ENCODE measurements around the gene FIBCD1.

FIBCD1 gene, protein sequence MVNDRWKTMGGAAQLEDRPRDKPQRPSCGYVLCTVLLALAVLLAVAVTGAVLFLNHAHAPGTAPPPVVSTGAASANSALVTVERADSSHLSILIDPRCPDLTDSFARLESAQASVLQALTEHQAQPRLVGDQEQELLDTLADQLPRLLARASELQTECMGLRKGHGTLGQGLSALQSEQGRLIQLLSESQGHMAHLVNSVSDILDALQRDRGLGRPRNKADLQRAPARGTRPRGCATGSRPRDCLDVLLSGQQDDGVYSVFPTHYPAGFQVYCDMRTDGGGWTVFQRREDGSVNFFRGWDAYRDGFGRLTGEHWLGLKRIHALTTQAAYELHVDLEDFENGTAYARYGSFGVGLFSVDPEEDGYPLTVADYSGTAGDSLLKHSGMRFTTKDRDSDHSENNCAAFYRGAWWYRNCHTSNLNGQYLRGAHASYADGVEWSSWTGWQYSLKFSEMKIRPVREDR

DNA sequence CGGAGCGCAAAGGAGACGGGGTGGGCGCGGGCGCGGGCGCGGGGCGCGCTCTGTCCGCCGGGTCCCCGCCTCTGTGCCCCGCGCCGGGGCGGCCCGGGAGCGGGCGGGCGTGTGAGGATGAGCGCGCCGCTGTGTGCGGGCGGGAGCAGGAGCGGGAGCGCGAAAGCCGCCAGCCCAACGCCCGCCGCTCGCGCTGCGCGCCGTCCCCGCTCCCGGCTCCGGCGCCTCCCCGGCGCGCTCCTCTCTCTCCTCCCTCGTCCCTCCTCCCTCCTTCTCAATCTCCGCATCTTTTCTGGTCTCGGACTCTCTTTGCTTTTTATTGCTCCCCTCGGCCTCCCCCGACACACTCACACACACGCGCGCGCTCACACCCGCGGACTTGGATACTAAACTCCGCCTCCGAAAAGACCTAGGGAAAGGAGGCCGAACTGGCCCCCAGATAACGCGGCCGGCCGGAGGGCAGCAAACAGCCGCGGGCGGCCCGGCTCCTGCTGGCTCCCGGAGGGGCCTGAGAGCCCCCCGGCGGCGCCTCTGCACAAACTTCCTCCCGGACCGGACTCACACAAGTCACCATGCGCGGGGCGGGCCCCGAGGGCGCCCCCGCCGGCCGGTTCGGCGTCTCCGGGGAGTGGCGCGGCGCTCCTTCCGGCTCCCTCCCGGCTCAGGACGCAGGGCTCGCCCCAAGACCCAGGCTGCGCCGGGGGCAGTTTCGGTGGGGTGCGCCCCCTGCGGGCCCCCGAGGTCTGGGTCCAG, at the start of gene FIBCD1:
TSS of gene FIBCD1 (minus strand) at position 596 of the 753 bp plus-strand sequence. CDS start 640 bp downstream, outside the sequence.
- DNase-seq: no peak

DNA sequence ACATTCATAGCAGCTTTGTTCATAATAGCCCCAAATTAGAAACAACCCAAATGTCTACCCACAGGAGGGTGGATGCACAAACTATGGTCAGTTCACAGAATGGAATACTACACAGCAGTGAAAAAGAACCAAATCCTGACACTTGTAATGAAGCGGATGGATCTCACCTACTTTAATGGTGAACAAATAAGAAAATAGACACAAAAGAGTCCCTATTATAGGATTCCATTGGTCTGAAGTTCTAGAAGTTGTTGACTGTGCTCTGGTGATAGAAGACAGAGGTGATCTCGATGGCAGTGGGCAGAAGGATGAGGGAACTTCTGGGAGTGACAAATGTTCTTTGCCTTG, 49.3 kb upstream of the FIBCD1 start:
- DNase-seq: no peak

DNA sequence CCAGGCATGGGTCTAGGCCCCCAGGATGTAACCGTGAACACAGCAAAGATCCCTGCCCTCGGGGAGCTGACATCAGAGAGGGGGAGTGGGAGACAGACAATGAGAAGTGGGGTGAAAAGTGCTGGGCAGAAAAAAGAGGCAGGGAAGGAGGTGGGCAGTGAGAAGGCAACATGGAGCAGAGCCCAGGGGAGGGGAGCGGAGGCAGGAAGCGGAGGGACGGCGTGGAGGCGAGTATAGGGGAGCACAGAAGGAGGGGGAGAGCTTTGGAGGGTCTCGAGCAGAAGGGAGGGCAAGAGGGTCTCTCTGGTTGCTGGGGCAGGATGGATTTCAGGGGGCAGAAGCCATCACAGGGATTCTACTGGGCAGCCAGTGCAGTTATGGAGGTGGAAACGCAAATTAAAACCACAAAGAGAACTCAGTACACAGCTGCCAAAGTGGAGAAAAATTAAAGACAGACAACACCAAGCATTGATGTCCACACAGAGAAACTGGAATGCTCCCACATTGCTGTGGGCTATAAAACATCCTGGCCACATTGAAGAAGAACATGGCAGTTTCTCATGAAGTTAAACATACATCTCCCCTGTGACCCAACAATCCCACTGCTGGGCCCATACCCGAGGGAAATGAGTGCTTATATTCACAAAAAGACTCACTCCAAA, 48.8 kb upstream of the FIBCD1 start:
- no peak for DNase-seq

DNA sequence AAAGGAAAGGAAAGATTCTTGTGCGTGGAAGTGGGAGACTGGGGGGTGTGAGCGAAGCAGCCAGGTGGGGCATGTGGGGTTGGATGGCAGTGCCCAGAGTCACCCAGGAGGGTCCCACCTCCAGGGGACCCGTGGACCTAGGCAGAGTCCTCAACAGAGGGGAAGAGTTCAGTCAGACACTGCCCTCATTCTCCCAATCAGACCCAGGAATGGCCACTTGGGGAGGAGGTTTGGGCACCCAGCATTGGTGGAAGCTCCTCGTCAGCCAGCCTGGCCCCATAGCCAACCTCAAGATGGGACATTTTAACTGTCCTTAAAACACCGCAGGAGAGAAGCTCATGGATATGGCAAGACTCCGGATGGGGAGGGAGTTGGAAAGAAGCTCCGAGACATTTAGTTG, 48.0 kb upstream of the FIBCD1 start:
- DNase-seq: no peak

DNA sequence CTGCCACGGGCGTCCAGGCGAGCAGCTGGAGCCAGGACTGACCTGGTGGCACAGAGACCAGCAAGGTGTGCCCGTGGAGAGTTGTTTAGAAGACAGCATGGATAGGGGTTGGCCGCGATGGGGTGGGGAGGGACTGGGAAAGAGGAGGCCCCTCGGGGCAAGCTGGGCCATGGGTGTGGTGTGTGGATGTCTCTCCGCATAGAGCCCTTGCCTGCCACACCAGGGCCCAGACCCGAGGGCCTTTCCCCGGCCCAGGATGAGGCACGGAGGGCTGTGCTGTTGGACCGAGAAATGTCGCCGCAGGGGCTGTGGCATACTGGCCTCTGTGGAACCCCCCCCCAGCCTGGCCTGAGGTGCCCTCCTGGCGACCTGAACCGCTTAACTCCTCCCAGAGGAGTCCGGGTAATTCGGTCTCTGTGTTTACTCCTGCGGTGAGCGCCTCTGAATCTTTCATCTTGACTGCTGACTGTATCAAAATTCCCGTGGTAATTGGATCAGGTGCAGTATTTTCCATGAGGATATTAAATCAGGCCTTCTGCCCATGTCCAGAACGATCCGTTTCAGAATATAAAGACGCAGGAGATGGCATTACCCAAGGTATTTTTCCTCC, 47.4 kb upstream of the FIBCD1 start:
- DNase-seq: no peak

DNA sequence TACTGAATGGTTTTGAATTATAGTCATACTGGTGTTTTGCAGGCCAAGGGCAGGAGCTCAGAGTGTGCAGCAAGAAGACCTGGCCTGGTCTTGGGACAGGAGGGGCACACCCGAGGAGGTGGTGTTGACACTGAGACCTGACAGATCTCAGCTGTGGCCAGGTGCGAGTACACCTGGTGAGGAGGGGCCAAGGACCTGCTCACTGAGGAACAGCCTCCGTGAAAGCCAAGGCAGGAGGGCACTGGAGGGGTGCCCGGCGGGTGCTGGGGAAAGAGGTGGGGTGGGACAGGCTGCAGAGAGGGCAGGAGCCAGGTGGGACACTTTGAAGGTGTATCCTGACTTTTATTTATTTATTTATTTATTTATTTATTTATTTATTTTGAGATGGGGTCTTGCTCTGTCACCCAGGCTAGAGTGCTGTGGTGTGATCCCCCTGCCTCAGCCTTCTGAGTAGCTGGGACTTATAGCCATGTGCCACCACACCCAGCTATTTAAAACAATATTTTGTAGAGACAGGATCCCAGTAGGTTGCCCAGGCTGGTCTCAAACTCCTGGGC, 46.6 kb upstream of the FIBCD1 start:
- DNase-seq: no peak

DNA sequence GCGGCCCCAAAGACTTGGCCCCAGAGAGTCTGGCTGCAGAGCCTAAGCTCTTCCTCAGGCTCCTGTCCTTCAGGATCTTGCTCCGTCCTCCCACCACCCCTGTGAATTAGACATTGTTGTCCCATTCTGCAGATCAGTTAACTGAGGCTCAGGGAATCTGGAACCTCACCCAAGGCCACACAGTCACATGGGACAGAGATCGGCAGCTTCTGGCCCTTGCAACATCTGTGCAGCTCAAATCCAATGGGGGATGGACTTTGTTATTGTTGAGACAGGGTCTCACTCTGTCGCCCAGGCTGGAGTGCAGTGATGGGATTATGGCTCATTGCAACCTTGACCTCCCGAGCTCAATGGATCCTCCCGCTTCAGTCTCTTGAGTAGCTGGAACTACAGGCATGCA, 46.0 kb upstream of the FIBCD1 start:
- DNase-seq: no peak

DNA sequence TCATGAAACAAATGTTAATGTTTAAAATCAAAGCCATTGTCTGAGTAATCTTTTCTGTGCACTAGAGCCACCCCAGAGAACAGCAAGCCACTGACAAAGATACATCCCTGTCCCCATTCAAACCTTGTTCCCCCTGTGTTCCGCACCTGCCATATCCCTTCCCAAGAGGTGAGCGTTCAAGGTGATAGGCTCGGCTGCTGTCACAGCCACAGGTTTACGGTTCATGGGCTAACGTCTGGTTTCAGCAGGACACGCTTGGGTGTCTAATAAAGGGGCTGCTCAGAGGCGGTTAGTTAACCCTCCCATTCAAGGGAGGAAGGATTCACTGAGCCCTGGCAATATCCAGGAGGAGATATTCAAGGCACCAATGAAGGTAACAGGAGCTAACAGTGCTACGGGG, 45.5 kb upstream of the FIBCD1 start:
- DNase-seq: no peak

DNA sequence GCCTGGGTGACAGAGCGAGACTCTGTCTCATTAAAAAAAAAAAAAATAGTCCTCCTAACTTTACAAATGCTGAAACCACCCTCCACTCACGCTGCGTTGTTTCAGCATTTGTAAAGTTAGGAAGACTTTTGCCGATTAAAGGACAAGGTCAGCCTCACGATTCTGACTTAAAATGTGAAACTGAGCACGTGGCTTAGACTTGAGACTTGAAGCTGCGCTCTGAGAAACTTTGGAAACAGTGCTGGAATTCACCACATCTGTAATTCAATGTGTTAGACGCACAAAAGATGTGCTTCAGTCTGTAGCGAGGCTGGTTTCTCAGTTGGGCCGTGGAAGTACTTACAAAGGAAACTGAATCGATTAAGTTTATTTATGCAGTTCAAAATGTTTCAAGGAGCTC, 44.9 kb upstream of the FIBCD1 start:
- no peak for DNase-seq

DNA sequence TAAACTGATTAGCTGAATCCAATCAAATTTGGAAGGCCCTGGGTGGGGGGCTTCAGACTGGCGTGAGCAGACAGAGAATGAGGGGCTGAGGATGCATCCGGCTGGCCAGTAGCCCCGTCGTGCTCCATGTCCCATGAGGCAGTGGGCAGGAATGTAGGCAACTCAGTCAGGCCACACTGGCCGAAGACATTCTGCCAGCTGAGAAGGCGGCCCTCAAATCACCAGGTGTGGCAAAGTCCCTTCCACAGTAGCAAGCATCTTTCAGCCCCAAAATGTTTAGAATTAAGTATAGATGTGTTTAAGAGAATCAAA, 44.3 kb upstream of the FIBCD1 start:
- no peak for DNase-seq

DNA sequence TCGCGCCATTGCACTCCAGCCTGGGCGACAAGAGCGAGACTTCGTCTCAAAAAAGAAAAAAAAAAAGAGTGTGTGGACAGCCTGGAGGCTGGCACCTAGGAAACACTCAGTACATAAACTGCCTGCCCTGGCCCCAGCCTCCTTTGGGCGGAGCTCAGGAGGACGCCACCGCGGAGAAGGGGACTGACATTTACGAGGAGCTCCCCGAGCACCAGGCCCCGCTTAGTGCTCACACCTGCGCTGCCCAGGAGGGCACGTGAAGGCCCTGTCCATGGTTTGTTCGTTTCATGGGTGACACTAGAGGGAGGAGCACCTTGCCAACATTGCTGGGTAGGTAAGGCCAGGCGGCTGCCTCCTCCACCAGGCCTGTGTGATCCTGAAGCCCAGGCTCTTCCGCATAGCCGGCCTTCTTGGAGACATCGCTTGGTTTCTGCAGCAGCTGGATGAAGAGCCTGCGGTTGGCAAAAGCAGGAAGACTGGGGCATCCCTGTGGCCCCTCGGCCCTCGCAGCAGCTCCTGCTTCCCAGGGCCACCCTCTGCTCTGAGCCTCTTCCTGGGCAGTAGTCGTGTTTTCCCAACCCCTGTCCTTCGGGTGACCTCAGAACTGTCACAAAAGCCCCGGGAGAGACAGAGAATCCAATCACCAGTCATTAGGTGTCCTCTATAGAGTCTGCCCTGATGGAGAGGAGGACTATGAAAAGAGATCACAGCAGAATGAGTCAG, 43.8 kb upstream of the FIBCD1 start:
- DNase-seq: peak; percentile 73

DNA sequence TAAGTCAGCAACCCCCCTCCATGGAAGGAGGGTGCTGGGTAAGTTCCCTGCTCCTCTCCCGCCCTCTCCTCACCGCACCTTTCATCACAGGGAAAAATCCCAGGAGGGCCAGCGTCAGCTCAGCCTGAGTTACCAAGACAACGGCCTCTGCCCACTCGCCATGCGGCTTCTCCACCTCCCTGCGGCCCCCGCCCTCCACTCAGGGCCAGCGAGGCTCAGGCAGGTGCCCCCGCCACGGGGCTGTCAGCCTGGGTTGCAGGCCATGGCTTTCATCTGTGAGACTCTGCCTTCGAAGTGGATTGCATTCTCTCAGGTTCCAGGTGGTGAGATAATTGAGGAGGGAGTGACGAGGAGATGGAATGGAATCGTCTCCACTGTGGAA, 42.7 kb upstream of the FIBCD1 start:
- DNase-seq: no peak

DNA sequence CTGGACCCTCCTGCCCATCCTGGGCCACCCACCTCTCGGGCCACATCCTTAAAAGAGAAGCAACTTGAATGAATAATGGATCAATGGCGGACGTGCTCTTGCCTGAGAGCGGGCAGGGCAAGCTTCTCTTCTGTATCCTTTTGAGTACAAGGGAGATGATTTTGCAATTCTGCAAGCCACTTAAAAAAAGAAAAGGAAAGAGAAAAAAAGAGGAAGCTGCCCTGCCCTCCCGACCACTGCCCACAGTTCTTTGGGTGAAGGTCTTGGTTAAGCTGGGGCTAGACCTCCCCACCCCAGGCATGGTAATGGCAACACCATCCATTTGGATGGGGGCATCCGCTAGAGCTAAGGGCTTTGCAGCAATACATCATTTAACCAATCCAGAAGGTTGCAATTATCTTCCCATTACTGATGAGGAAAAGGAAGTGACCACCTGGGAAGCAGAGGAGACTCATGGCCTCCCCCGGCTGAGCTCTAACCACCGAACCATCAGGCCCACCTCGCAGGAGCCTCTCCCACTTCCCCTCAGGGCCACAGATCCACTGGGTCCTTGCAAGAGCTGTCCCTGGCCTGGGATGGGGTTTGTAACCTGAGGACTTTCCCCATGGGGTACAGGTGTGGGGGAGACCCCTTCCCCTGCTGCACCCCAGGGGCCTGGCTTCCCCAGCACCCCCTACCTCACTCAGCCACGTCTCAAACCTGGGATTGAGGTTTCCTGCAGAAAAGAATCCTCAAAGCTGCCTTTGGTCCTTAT, 42.1 kb upstream of the FIBCD1 start:
- DNase-seq: no peak

DNA sequence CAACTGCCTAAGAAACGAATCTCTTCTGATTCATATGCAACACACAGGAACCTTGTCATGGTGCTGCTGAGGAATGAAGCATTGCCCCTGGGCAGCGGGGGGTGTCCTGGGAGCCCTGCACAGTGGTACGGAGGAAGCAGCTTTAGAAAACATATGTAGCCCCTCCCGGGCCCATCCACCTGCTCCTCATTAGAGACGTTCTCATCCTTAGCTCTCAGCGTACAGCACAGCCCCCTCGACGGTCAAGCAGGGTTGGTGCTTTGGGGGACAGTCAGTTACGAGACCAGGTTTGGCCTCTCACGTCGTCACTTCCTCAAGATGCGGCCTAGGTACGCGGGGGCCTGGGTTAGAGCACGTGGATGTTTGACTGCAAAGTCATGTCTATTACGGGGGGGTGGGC, 41.5 kb upstream of the FIBCD1 start:
- DNase-seq: no peak

DNA sequence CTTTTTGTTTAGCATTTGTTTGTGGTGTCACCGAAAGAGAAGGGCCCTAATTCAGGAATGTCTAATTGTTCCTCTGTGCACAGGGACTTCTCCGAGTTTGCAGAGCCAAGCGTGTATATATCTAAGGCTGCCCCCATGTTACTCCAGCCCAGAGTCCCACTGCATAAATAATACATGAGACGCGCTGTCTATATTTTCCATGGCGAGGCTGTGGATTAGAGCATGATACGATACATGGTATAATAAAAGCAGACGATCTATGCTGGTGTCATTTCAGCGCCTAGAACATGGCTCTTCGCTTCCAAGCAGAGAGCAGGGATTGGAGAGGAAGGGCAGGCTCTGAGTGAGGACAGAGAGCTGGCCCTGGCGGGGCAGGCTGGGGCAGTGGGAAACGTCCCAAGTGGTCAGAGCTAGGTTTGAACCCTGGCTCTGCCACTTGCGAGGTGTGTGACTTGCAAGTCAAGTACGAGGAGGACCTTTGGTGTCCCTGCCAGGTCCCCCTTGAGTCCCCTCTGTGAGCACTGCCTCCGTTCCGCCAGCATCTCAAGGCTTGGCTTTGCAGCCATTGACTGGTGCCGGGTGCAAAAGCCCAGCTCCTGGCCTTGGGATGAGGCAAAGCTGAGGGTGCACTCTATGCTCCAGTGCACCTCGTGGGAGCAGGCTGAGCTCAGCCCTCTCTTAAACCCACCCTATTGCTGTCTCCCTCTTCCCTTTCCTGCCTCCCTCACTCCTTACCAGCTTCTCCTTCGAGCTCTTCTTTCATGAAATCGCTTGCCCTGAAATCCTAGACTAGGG, 40.7 kb upstream of the FIBCD1 start:
- no peak for DNase-seq

DNA sequence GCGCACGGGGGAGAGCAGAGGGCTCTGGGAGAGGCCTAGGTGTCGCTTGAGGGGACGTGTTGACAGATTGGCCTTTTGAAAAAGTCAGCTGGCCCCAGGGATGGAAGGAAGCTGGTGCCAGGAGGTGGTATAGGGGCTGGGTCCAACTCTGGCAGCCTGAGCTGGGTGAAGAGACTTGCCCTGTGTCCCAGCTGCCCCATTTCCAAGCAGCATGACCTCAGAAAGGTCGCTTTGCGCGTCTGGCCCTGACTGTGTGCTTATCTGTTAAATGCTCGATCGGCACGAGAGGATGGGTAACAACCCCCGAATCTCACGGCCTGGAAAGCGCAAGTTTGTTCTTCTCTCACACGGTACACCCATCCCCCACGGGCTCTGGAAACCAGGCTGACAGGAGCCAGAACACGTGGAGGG, 38.8 kb upstream of the FIBCD1 start:
- no peak for DNase-seq

DNA sequence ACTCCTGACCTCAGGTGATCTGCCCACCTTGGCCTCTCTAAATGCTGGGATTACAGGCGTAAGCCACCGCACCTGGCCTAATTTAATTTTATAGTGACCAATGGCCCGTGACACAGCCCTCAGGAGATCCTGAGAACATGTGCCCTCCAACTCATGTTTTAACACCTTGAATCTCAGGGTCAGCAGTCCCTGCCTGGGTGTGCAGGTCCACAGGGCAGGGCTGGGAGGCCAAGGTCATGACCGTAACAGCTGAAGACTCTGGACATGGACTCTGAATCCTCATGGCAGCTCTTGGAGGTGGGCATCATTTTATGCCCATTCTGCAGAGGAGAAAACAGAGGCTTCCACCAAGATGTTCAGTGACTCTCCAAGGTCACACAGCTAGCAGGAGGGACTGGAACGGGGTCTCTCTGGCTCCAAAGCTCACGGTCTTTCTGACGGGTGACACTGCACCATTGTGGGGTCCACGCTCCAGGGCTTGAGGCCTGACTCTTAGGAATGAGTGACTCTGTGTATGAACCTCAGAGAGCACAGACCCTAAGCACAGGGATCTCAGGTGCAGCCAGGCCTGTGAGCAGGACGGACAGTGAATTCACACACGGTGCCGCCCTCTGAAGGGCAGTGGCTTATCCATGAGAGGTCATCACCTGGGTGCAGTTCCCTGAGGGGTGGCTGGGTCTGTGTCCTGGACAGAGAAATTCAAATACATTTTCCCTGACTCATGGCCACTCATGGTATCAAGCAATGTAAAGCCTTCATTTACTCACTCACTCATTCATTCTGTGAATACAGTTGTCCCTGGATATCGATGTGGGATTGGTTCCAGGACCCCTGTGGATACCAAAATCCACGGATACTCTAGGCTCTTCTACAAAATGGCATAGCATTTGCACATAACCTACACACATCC, 37.1 kb upstream of the FIBCD1 start:
- no peak for DNase-seq

DNA sequence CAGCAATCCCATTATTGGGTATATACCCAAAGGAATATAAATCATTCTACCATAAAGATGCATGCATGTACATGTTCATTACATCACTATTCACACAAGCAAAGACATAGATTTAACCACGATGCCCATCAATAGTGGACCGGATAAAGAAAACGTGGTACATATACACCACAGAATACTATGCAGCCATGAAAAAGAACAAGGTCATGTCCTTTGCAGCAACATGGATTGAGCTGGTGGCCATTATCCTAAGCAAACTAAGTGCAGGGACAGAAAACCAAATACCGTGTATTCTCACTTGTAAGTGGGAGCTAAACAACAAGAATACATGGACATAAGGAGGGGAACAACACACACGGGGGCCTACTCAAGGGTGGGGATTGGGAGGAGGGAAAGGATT, 36.1 kb upstream of the FIBCD1 start:
- no peak for DNase-seq

DNA sequence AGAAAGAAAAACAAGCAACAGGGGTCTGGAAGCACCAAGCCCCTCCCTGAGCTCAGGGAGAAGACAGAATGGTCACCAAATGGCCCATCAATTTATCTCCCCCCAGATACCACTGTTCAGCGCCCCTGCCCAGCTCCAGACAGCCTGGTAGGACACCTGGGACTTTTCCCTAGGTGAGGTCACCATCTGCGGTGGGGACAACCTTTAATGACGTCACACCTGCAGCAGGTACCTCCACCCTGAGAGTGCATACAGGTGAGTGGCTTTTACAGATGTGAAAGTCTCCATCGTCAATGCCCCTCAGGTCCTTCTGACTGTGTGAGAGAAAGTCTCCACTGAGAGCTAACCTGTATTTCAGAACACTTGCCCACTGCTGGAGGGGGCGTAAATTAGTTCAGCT, 35.6 kb upstream of the FIBCD1 start:
- no peak for DNase-seq
